UCSD-AML1 (cell line): ENCODE results near the gene CRABP2.
A peak's percentile ranks its signal among the peaks of the same experiment; 100 is the strongest.

Source experiments
- DNase-seq: peaks from one replicate; lab custom pipeline; 2025; ENCODE audit not compliant: unreplicated experiment; lab: John Stamatoyannopoulos, UW

Gene CRABP2

GRCh38 chr1:156705321-156705917 is at the start of gene CRABP2:
CRABP2 (minus strand) TSS chr1:156705583; CDS start chr1:156705446, 137 bp downstream.
- no peak for DNase-seq

GRCh38 chr1:156754219-156754618 is 48.8 kb upstream of the CRABP2 start:
- no peak for DNase-seq

GRCh38 chr1:156752843-156753482 is 47.6 kb upstream of the CRABP2 start:
- DNase-seq: no peak

GRCh38 chr1:156751757-156752481 is 46.5 kb upstream of the CRABP2 start:
- peak; percentile 98 for DNase-seq

GRCh38 chr1:156751451-156751756 is 46.0 kb upstream of the CRABP2 start, which contains the start of gene HDGF:
HDGF (minus strand) TSS chr1:156751675; CDS start chr1:156751429, 246 bp downstream.
- DNase-seq: no peak

GRCh38 chr1:156750711-156751450 is 45.5 kb upstream of the CRABP2 start:
- peak; percentile 42 for DNase-seq

- no peak for DNase-seq
These were observed 44.8 kb upstream of the CRABP2 start for GRCh38 chr1:156750191-156750672.

- DNase-seq: no peak
These were observed 44.2 kb upstream of the CRABP2 start for GRCh38 chr1:156749419-156750118.

- peak; percentile 62 for DNase-seq
These were observed 43.5 kb upstream of the CRABP2 start for GRCh38 chr1:156748670-156749418.

- no peak for DNase-seq
These were observed 42.6 kb upstream of the CRABP2 start for GRCh38 chr1:156747742-156748669.

GRCh38 chr1:156746728-156747631 is 41.6 kb upstream of the CRABP2 start:
- DNase-seq: peak; percentile 41

- no peak for DNase-seq
These were observed 41.0 kb upstream of the CRABP2 start for GRCh38 chr1:156746406-156746727.

- DNase-seq: no peak
These were observed 40.5 kb upstream of the CRABP2 start for GRCh38 chr1:156745881-156746280.

GRCh38 chr1:156744786-156745419 is 39.5 kb upstream of the CRABP2 start:
- DNase-seq: no peak

GRCh38 chr1:156744344-156744743 is 39.0 kb upstream of the CRABP2 start:
- no peak for DNase-seq

GRCh38 chr1:156743367-156744302 is 38.3 kb upstream of the CRABP2 start:
- no peak for DNase-seq

- DNase-seq: no peak
These were observed 37.4 kb upstream of the CRABP2 start for GRCh38 chr1:156742801-156743200.
